Nephron progenitor cell (in vitro differentiated cells): Measurements from ENCODE around the gene CRISPLD2.

ENCODE experiments used
- DNase-seq: peaks from one replicate; pipeline ENCODE4 v3.0.0; 2021
- H3K27ac Mint-ChIP-seq: 2 replicates; pipeline ENCODE4 v1.8.0; 2021; ENCODE audit warnings: mild to moderate bottlenecking, moderate library complexity, mixed read lengths
- H3K27me3 Mint-ChIP-seq: 2 replicates; pipeline ENCODE4 v1.8.0; 2021; ENCODE audit warnings: mild to moderate bottlenecking, low read depth, mixed read lengths; ENCODE audit not compliant: poor library complexity
- H3K36me3 Mint-ChIP-seq: 2 replicates; pipeline ENCODE4 v1.8.0; 2021; ENCODE audit warnings: low read depth, mixed read lengths
- H3K4me1 Mint-ChIP-seq: 2 replicates; pipeline ENCODE4 v1.8.0; 2021; ENCODE audit warnings: mixed read lengths
- H3K4me3 Mint-ChIP-seq: 2 replicates; pipeline ENCODE4 v1.8.0; 2021; ENCODE audit warnings: mild to moderate bottlenecking, moderate library complexity, mixed read lengths
- H3K9me3 Mint-ChIP-seq: 2 replicates; pipeline ENCODE4 v1.8.0; 2021; ENCODE audit warnings: mild to moderate bottlenecking, moderate library complexity, mixed read lengths
- CTCF ChIP-seq: fragments of 200-600 bp; sonication (generic); IDR thresholded peaks from 2 replicates; pipeline ENCODE4 v1.5.0; 2021; ENCODE audit warnings: antibody characterized with exemption

The CRISPLD2 gene

GRCh38 chr16:84803146-84803545 lies 16.6 kb upstream of the CRISPLD2 start:
- H3K4me3 Mint-ChIP-seq: no peak overlapping the region
- DNase-seq: no peak
- peaks cover 46% of the 10 kb centered on the region for H3K9me3 Mint-ChIP-seq
- no peak for TF ChIP-seq CTCF
- H3K36me3 Mint-ChIP-seq: peaks cover 6% of the 10 kb centered on the region
- peaks cover 6% of the 10 kb centered on the region for H3K27me3 Mint-ChIP-seq
- H3K27ac Mint-ChIP-seq: peak overlapping the region; percentile 42
- peaks cover 8% of the 10 kb centered on the region for H3K4me1 Mint-ChIP-seq

- Mint-ChIP-seq H3K27me3 (peaks cover 5% of the 10 kb centered on the region), H3K36me3 (peaks cover 5% of the 10 kb centered on the region)
These were observed 15.5 kb upstream of the CRISPLD2 start for GRCh38 chr16:84804326-84804725.

GRCh38 chr16:84806256-84806889 lies 13.4 kb upstream of the CRISPLD2 start:
- H3K4me3 Mint-ChIP-seq: no peak overlapping the region
- H3K36me3 Mint-ChIP-seq: no peaks in the 10 kb centered on the region
- TF ChIP-seq CTCF: no peak
- peaks cover 21% of the 10 kb centered on the region for H3K9me3 Mint-ChIP-seq
- H3K4me1 Mint-ChIP-seq: no peaks in the 10 kb centered on the region
- H3K27me3 Mint-ChIP-seq: peaks cover 16% of the 10 kb centered on the region
- no peak for DNase-seq
- no peak overlapping the region for H3K27ac Mint-ChIP-seq

More at GRCh38 chr16:84804326-84804725, 15.5 kb upstream of the CRISPLD2 start:
- TF ChIP-seq CTCF: no peak
- peaks cover 8% of the 10 kb centered on the region for H3K4me1 Mint-ChIP-seq
- no peak overlapping the region for H3K4me3 Mint-ChIP-seq
- peaks cover 41% of the 10 kb centered on the region for H3K9me3 Mint-ChIP-seq
- no peak overlapping the region for H3K27ac Mint-ChIP-seq
- no peak for DNase-seq

GRCh38 chr16:84806890-84807258 lies 12.9 kb upstream of the CRISPLD2 start:
- Mint-ChIP-seq H3K9me3 (peaks cover 20% of the 10 kb centered on the region), H3K36me3 (no peaks in the 10 kb centered on the region), H3K27me3 (peaks cover 22% of the 10 kb centered on the region), H3K4me1 (no peaks in the 10 kb centered on the region), H3K4me3 (no peak overlapping the region), H3K27ac (no peak overlapping the region)
- no peak for DNase-seq
- no peak for TF ChIP-seq CTCF

GRCh38 chr16:84807776-84808175 lies 12.0 kb upstream of the CRISPLD2 start:
- Mint-ChIP-seq H3K27ac (no peak overlapping the region), H3K36me3 (no peaks in the 10 kb centered on the region), H3K4me1 (no peaks in the 10 kb centered on the region), H3K4me3 (no peak overlapping the region), H3K27me3 (peaks cover 31% of the 10 kb centered on the region), H3K9me3 (peaks cover 16% of the 10 kb centered on the region)
- DNase-seq: no peak
- no peak for TF ChIP-seq CTCF

GRCh38 chr16:84808826-84809225 lies 11.0 kb upstream of the CRISPLD2 start:
- Mint-ChIP-seq H3K4me3 (no peak overlapping the region), H3K36me3 (no peaks in the 10 kb centered on the region), H3K27ac (no peak overlapping the region), H3K4me1 (no peaks in the 10 kb centered on the region), H3K9me3 (peaks cover 10% of the 10 kb centered on the region), H3K27me3 (peaks cover 41% of the 10 kb centered on the region)
- DNase-seq: no peak
- TF ChIP-seq CTCF: no peak
